ENCODE results near the gene FGF9.

Gene FGF9

DNA sequence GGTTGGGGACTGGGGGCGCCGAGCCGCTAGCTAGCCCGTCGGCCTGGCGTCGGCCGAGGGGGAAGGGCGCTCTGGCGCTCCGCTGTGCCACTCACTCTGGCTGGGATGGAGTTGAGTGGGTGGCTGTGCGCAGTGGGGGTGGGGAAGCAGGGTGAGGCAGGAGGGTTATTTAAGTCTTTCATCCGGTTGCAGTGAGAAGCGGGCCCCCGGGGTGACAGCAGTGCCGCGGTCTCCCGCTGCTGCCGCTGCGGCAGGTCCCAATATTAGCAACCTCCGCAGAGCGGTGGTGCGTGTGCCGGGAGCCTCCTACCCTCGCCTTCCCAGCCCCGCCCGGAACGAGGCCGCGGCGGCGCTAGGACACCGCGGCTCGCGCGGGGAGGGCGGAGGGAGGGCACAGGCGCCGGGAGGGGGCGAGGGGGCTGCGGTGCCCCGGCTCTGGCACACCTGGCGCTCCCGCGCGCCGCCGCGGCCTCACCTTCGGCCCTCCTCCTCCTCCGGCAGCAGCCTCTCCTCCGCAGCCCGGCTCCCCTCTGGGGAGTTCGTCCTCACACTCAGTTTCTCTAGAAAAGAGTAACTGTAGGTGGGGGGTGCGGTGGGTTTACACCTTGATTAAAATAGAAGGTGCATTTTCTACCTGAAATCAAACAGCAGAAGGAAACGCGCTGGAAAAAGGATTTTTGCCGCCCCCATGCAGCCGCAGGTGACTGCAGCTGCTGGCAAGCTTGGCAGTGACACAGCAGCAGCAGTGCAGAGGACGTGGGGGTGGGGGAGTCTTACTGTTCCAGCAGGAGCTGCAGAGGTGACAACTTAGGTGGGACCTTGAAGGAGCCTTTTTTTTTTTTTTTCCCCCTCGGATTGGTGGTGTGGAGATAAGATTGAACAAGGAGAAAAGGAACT lies 4.5 kb downstream of the FGF9 start:
- no peak for DNase-seq

DNA sequence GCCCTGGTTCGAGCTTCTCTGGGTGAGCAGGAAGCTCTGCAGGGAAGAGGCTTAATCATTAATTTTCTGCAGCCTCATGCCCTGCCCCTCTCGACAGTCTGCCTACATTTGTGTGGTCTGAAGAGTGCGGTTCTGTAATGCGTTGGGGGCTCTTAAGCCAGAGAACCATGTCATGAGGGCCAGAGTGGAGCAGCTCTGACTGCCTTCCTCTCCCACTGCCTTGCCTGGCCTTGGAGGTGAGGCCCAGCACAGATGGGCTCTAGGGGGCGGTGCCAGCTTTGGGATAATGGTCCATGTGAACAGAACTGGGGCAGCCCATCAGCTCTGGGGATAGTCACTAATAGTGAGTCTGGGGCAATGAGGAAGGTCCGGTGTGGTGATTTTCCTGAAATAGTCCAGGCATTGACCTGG lies 5.7 kb downstream of the FGF9 start:
- no peak for DNase-seq

DNA sequence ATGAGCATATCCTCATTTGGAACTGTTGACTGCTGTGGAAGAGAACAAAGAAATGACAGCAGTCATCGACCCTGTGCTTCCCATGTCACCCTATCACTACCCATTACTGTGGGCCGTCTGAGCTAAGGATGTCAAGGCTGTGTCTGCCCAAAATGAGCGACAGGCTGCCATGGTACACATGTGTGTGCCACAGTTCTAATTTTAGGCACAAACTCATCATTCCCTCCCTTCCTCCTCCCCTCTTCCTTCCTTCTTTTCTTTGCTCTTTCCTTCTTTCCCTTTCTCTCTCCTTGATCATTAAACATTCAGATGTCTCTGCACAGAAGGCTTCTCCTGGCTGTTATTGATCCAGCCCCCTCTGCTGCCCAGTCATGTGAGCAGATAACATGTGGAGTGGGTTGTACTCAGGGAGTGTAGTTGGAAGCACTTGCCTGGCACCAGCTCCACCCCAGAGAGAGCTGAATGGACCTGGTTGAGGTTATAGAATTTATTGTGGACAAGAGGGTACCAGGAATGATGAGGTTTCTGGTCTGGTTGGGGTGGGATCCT lies 6.3 kb downstream of the FGF9 start:
- no peak for DNase-seq

DNA sequence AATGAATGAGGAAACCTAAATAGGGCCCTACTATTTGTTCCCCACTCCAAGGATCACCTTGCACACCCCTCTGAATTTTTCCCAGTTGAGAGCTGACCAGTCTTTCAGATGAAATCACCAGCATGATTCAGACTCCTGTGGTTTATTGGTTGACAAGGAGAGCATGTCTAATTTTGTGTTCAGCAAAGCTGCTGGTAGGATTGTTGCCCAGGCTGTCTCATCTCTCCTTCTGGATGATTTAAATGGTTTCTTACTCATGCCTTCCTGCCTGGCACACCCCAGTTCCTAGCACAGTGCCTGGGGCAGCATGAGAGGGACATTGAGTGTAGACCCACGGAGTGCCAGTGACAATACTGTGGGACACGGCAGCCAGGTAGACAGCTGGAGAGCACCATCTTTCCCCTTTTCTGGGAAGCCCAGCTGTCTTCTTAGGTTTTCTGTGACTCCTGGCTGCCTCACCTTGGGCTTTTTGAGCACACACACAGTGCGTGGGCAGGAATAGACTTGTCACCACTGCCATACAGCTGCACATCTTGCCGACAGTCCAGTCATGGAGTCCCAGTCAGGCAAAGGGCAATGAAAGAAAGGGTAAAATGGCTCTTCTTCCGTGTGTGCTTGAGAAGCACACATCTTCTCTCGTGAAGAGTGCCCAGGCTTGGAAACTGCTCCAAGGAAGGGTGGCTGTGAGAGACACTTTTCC lies 12.3 kb downstream of the FGF9 start:
- DNase-seq: no peak

DNA sequence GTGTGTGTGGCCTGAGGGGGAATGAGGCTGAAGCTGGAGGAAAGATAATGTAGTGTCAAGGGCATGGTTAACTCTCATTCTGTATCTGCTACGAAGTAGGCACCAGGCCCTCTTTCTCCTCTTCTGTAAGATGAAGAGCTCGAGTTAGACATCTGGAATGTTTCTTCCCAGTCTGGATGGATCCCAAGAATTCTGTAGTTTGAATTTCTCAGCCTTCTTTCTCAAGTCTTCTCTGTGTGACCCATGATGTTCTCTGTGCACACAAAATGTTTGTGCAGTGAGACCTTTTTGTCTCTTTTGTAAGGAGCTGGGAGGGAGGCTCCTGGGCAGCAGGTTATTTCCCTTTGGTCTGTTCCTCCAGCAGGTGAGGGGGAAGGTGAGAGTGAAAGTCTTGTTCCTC lies 13.7 kb downstream of the FGF9 start:
- no peak for DNase-seq

DNA sequence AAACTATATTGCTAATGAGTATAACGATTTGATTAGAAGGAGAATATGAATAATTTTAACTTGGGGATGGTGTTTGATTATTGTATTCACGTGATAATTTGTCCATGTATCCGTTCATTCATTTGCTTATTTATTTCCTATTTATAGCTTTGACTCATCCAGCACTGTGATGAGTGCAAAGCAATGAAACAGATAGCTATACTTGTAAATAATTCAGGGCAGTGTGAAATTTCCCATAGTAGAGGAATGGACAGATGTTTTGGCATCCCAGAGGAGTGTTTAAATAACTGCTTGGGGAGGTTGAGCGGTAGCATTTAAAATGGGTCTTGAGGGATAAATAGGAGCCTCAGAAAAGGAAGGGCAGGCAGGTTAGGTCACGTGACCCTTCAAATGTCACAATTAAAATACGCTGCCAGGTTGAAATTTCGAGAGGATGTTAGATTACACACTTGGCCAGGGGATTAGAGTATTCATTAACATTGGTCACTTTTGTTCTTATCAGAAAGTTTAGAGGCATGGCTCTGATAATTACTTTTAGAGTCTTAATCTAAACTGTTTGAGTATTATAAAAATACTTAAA lies 14.7 kb downstream of the FGF9 start:
- DNase-seq: no peak

DNA sequence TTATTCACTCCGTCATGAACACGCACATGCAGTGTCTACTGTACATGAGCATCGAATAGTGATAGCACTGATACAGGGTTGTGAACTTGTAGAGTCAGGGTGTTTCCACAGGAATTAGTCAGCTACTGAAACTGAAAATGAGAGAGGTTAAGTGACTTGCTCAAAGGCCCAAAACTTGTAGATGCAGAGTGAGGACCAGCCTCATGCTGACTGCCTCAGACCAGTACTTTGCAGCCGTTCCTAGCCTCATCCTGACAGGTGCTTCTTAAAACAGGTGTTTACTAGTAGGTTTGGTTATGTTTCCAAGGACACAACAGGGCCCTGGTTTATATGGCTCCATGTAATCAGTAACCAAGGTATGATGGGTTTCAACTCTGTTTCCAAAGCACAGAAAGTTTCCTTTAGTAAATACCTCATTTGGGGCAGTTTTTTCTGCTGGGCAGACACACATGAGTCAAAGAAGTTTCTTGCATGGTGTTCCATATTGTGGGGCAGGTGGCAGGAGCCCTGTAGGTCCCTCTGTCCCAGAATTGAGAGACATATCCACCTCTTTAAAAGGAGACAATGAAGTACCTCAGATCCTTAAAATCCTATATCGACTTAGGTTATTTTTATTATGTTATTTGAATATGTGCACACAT lies 16.0 kb downstream of the FGF9 start:
- no peak for DNase-seq

DNA sequence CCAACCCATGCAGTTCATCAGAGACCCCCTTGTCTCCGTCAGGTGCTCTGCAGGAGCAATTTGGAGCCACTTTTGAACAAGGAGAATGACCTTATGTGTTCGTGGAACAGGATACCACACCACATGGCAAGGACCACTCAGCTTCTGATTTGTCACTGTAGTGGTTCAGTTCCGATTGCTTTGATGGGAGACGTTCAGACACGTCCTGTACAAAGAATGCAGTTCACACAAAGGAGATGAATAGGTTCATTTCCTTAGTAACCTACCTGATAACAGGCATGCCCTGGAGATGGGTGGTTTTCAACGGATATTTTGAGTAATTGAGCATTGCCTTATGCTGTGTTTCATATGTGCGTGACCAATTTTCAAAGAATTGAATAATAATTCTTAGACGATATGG lies 17.2 kb downstream of the FGF9 start:
- no peak for DNase-seq

DNA sequence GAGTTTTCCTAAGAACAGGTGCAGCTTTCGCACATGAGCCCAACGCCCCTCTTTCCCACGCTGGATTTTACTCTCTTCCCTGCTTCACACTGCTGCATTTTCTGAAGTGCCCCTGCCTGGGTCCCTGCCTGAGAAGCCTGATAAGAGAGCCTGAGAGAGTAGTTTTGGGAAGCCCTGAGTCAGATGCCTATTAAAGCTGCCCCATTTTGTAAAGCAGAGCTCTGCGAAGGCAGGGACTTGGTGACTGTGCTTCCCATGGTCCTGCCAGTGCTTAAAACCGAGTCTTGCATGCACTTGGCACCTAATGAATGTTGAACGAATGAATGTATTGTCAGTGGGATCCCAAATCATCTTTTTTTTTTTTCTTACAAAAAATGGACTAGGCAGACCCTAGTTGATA lies 18.2 kb downstream of the FGF9 start:
- no peak for DNase-seq

DNA sequence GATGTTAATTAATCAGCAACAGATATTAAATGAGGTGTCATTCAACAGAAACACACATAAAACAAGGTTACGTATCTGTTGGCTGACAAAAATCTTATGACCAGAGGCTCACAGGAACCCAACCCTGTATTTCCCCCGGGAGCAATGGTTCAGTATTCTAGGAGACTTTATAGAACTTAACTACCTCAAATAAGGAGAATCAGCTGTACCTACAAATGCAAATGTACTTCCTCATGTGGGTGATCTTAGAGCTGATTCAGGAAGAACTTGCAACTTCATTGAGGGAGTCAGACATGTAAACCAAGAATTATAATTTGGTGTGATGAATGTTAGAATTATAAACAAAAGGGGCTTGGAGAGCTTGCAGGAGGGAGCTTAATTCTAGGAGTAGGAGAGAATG lies 20.1 kb downstream of the FGF9 start:
- no peak for DNase-seq

DNA sequence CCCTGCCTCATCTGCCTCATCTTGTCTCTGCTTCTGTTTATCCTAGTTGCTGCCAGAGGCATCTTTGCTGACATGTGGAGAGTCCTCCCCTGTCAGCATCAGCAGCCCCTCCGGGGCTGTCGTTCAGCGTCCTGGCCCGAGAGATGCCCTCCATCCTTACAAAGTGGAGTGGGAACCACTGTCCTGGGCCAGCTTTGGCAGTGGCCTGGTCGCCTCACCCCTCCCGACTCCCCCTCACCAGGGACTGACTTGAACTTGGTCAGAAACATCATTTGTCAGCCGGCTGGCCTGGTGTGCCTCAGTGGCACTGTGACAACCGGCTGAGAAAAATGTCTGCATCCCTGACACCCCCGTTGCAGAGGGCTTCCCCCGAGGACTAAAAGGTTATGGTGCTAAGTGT lies 20.6 kb downstream of the FGF9 start:
- no peak for DNase-seq

DNA sequence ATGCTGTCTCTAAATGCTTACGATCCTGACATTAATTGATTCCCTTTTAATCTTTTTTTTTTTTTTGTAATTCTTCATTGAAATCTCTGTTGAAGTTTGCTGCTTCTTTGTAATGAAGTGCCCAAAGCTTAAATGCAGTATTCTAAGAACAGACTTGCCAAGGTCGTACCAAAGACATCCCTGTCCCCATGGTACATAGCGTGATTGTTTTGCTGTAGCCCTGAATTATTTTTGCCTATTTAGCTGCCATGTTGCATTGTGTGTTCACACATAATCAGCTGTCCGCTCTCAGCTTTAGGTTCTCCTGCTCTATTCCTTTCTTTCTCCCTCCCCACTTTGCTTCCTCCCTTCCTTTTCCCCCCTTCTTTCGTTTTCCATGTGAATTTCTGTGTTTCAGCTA lies 21.1 kb downstream of the FGF9 start:
- DNase-seq: no peak

DNA sequence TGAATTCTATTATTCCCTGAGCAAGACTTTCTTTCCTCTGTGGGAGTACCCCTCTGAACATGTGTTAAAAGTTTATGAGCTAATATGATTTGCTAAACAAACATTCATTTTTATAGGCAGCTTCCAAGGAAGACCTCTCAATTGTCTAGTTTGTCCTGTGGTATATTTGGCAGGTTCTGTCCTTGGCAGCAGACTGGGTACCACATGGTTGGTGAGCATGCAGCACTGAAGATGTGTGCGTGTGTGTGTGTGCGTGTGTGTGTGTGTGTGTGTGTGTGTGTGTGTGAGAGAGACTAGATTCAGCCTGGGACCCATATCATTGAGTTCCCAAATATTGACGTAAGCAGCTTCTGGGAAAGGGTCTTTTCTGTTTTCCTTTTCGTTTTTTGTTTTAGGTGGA lies 24.0 kb downstream of the FGF9 start:
- no peak for DNase-seq

DNA sequence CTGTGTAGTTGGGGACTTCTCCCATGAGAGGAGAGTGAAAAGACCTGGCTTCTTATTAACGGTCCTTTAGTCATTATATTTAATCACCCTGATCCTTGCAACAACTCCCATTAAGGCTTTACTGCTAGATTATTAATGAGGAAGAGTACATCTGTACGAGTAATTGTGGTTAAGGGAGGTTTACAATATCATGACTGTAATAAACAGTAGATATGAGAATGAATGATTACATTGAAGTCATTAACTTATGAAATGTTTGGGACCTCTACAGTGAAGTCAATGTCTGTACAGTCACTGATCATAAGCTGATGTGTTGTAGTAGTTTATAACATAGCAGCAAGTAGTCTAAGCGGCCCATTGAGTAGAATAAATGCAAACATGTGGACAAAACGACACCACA lies 24.7 kb downstream of the FGF9 start:
- DNase-seq: no peak

DNA sequence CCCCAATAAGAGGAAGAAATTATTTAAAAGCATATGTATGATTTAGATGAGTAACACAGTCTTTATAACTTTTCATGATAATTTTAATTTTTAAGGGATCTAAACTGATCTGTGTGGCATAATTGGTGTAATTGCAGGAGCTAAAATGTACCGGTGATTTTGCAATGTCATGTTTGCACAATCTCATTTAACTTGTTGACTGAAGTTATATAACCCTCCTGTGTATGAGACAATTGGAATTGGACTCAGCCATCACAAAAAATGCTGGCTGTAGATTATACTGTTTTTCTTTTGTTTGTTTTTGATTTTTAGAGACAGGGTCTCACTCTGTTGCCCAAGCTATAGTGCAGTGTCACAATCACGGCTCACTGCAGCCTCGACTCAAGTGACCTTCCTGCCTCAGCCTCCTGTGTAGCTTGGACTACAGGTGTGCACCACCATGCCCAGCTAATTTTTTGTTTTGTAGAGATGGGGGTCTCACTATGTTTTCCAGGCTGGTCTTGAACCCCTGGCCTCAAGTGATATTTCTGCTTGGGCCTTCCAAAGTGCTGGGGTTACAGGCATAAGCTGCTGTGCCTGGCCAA lies 26.1 kb downstream of the FGF9 start:
- DNase-seq: no peak

DNA sequence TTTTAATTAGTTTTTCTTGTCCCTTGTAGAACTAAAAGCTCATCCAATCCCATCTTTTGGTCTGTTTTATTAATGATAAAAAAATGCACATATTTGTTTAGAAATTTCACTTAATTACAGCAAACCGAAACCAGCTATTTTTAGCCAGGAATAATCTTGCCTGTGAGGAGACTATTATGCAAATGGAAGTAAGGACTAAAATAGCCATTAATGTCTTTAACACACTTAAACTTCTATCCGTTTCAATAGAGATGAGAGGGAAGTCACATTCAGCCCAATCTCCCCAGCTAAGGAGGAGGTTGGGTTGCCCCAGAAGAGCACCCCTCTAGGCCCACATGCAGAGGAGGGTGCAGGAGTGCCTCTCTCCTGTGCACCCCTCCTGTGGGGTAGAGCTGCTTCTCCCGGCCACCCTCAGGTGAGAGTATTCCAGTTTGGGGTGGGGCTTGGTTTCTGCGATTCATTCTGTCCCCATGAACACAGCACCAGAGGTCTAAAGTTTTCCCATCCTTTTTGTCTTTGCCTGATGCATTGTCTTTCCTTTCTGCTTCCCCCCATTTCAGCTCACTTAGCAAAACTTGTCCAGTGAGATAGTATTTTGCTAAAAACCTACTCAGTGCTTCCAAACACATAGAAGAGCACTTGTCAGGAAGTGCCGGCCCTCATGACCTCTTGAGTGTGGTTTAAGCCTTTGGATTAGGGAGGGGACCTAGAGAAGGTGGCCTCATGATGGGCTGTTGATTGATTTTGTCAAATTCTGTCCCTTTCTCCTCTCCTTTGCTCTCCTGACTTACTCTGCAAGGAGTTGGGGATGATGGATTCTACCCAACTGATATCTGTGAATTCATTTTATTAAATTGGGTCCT lies 28.2 kb downstream of the FGF9 start:
- no peak for DNase-seq

DNA sequence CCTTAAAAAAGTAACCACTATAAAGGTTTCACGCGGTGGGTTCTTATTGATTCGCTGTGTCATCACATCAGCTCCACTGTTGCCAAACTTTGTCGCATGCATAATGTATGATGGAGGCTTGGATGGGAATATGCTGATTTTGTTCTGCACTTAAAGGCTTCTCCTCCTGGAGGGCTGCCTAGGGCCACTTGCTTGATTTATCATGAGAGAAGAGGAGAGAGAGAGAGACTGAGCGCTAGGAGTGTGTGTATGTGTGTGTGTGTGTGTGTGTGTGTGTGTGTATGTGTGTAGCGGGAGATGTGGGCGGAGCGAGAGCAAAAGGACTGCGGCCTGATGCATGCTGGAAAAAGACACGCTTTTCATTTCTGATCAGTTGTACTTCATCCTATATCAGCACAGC lies 30.6 kb downstream of the FGF9 start:
- DNase-seq: no peak

DNA sequence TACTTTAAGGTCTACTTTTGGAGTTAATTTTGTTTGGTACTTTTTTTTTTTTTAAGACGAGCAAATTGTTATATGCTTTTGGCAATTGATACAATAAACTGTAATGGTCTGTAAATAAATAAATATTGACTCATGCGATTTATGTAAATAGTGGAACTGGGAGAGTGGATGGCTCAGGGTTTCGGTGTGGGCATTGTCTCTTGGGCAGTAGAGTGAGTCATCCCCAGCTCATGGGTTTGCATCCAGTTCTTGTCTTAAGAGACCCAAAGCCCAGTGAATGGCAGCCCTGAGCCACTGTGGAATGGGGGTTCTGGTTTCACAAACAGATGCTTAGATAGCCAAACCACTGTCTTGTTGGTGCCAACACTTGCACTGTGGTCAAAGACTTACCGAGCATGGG lies 33.0 kb downstream of the FGF9 start:
- DNase-seq: no peak

DNA sequence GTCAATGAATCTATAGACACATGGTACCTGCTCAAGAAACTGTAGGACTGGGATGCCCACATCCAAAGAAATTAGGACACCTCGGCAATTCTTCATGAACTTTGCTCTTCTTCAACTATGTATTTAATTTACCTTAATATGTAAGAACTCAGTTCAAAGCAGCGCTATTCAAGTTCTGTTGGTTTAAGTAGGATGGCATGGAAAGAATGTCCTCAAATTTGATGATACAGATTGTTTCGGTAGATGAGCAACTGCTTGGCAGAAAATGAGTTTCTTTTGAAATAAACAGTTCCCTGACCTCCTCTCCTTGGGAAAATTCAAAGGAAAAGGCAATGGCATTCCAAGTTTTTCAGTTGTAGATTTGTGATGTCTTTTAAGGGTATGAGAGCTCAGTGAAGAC lies 36.7 kb downstream of the FGF9 start:
- DNase-seq: no peak

DNA sequence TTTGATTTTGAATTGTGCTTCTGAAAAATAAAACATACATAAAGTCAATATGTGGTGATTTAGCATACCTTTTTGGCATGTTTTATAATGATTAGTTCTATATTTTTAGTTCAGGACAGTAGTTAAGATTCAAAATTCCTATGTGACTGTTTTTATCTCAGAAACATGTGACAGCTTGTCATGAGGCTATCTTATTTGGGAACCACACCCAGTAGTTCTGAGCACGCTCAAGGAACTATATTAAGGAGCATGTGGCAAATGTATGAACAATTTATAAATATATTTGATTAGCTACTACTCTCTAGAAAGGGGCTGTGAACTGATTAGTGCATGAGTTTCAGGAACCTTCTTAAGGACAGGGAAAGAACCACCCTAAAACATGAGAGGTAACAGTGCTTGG lies 38.8 kb downstream of the FGF9 start:
- no peak for DNase-seq

DNA sequence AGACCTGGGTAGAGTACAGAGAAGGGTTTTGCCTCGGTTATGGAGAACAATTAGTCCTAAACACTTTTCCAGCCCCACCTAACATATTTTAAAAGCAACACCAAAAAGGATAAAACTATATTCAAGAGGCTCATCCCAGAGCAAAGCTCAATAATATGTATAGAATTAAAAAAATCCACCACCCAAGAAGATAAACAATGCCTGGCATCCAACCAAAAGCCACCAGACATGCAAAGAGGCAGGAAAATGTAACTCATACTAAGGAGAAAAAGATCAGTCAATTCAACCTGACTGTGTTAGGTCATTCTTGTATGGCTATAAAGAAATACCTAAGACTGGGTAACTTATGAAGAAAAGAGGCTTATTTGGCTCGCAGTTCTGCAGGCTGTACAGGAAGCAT lies 39.3 kb downstream of the FGF9 start:
- DNase-seq: no peak

DNA sequence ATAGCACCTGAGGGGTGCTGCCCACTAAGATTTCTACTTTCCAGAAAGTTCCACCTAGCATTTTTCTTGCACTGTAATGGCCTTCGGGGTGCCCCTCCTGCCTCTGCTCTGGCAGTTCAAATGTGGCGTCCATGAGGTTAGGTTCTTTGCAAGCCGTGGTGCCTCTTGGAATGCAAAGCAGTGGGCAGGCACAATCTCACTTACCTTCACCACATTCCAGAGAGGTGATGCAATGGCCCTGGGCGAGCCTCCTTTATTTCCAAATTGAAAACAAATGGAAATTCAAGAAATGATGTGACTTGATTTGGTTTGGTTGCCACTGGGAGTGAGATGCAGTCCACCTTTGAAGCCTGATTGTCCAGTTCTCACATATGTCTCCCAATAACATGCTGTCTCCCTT lies 46.9 kb downstream of the FGF9 start:
- DNase-seq: no peak
